ENCODE results near the gene C11orf91.
"Not testable (repeated sequence)": the region's sequence is repeated elsewhere in the genome, so short reads cannot be mapped to it uniquely, and the experiment has no call there.

Gene C11orf91

GRCh38 chr11:33721984-33722383 is 21.4 kb upstream of the C11orf91 start:
- no peak for DNase-seq (ENCODE audit: low read depth in 1 of 2, low spot score in 1 of 2)

GRCh38 chr11:33721426-33721825 is 20.8 kb upstream of the C11orf91 start:
- DNase-seq (ENCODE audit: low read depth in 1 of 2, low spot score in 1 of 2): no peak

GRCh38 chr11:33719587-33719986 is 19.0 kb upstream of the C11orf91 start:
- DNase-seq (ENCODE audit: low read depth in 1 of 2, low spot score in 1 of 2): no peak

DNA sequence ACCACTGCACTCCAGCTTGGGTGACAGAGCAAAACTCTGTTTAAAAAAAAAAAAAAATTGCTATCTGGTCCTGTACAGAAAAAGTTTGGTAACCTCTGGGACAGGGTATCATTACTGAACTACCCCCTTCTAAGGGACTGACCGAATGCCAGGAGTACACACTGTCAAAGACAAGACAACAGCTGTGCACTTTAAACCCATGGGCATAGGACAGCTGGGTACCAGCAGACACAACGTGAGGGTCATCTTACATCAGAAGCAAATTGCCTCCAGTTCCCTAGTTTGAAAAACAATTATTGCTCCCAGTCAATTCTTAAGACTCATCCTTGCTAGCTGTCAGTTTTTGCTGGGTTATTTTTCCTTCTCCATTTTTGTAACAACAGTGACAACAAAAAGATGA is 17.8 kb upstream of the C11orf91 start:
- no peak for DNase-seq (ENCODE audit: low read depth in 1 of 2, low spot score in 1 of 2)

DNA sequence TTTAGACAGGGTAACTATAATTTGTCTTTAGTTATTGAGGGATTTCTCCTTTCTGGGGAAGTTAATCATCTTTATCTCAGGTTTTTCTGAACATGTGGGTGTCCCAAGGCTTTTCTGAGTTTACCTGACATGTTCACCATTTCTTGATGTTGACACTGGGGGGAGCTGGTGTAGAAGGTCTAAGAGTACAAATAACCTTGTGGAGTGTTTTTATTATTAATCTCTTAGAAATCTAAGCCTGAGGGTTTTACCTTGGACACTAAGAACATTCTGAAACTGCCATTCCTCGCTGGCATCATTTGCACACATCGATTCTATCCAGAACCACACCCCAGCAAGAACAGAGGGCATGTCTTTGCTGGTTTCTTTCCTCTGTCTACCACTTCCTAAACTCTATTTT is 15.6 kb upstream of the C11orf91 start:
- DNase-seq (ENCODE audit: low read depth in 1 of 2, low spot score in 1 of 2): no peak

DNA sequence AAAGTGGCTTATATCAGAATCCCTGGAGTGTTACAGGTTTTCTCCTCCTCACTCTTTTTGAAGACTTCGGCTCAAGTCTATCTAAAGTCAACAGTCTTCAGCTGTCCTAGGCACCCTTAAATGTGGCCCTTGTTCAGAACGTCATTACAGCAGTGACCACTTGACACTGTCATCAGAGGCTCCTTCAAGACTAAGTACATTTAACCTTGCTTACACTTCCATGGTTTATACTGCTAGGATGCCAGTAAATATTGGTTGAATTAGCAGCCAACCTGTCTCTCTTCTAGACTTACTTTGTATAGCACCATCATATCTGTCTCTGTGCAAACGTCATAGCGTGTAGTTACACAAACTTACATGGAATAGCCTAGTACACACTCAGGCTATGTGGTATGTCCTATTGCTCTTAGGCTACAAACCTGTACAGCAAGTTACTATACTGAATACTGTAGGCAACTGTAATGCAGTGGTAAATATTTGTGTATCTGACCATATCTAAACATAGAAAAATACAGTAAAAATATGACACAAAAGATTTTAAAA is 13.3 kb upstream of the C11orf91 start:
- DNase-seq (ENCODE audit: low read depth in 1 of 2, low spot score in 1 of 2): no peak

DNA sequence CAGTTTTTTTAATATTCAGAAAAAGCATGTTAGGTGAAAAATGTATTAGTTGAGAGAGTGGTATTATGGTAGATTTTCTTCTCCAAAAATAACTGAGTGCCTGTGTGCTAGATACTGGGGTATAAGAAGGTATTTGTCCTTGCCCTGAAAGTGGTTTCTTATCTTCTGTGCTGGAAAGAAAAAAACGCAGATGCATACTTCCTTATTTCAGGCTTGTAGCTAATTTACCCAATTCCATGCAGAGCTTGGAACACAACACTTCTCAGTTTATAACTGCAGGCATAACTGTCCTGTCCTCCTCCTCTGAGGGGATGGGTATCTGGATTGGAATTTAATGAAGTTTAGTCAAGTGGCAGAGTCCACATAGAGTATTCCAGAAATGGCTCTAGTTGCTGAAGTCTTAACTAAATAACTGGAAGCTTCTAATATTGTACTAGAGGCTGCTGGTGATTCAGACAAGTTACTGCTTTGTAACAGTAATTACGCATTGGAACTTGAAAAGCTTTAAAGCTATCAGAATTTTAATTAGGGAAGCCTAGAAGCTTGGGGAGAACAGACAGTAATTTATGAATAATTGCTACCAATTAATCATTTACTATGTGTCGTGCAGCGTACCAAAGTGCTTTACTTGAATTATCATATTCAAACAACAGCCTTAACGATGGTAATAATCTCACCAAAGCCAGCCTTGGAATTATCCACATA is 12.7 kb upstream of the C11orf91 start:
- DNase-seq (ENCODE audit: low read depth in 1 of 2, low spot score in 1 of 2): no peak

DNA sequence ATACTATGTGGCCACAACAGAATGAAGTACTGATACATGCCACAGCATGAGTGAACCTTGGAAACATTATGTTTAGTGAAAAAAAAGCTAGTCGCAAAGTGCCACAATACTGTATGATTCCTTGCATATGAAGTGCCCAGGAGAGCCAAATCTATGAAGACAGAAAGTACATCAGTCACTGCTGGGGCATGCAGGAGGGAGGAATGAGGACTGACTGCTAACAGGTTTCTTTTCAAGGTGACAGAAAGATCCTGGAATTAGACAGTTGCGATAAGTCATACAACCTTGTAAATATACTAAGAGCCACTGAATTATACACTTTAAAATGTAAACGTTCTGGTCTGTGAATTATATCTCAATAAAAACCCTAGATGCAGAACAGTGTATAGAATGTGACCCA is 11.8 kb upstream of the C11orf91 start:
- no peak for DNase-seq (ENCODE audit: low read depth in 1 of 2, low spot score in 1 of 2)

DNA sequence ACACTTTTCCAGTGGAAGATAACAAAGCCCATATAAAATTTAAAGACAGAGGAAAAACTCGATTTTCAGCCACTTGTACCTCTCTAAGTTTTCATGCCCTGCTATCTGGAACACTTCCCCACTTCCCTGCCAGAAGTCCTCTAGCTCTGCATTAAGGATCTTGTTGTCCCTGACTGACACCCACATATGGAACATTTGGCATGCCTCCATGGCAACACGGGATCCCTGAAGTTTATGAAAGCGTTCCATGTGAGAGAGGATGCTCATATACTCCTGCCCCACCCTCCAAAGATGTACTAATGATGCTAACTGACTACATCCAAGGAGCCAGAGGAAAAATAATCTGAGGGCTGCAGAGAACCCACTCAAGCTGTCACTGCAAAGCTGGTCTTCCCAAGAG is 8.8 kb upstream of the C11orf91 start:
- DNase-seq (ENCODE audit: low read depth in 1 of 2, low spot score in 1 of 2): no peak

DNA sequence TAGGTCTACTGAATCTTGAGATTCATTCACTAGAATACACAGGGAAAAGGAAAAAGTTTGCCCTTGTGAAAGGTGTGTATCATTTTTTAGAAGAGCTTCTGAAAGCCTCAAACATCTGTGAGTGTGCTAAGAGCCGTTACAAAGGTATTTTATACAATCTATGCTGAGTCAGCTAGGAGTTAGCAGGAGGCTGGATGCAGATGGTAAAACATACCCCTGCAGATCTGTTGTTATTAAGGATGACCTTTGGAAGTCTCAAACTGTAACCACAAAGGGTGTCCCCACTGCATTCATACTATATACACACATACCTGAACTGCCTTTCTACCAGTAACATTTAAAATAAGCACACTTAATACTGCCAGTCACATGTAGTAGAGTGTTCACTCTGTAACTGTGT is 8.4 kb upstream of the C11orf91 start:
- DNase-seq (ENCODE audit: low read depth in 1 of 2, low spot score in 1 of 2): no peak

DNA sequence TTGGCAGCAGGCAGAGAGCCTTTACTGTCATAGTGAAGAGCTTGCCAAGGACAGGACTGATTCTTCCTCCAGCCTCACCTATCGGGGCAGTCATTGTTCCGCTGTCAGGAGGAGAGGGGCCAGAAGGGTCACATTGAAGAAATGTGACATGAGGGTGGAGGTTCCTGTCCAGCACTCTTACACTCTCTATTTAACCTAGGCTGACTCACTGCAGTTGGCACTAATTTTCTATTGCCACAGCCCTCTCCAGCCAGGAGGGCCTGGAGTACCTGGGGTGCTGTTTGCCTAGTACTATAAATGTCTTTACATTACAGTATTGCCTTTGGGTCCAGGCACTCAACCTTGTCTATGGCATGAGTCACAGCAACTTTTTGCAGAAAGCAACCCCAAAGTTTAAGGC is 7.2 kb upstream of the C11orf91 start:
- DNase-seq (ENCODE audit: low read depth in 1 of 2, low spot score in 1 of 2): not testable (repeated sequence)

GRCh38 chr11:33706966-33707365 is 6.3 kb upstream of the C11orf91 start:
- no peak for DNase-seq (ENCODE audit: low read depth in 1 of 2, low spot score in 1 of 2)

GRCh38 chr11:33706546-33706945 is 5.9 kb upstream of the C11orf91 start:
- no peak for DNase-seq (ENCODE audit: low read depth in 1 of 2, low spot score in 1 of 2)

- no peak for DNase-seq (ENCODE audit: low read depth in 1 of 2, low spot score in 1 of 2)
Measured at GRCh38 chr11:33704240-33705002, 3.8 kb upstream of the C11orf91 start.

DNA sequence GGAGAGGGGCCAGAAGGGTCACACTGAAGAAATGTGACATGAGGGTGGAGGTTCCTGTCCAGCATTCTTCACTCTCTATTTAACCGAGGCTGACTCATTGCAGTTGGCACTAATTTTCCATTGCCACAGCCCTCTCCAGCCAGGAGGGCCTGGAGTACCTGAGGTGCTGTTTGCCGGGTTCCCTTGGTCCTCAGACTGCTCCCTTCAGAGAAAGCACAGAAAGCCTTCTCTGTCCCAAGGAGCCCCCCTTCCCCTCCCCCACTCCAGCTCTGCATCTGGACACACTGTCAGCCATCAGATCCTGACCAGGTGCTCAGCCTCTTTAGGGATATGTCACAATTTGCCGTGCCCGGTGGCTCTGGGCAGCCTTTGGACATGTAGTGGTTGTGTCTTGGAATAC is 3.2 kb upstream of the C11orf91 start:
- no peak for DNase-seq (ENCODE audit: low read depth in 1 of 2, low spot score in 1 of 2)

DNA sequence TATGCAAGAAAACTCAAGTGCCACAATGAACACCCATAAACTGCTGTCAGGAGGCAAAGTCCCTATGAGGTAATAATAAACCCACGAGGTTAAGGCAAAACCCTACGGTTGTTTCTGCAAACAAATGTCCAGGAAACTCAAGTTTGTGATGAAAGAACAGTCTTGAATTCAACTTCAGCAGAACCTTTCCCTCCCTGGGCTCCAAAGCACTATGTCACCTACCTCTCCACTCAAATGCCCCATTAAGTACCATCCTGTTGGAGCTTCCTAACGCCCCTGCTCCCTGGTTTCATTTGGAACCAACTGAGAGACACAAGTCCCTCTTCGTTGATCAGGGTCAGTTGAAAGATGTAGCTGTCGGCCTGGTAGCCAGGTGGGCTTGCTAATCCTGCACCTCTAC is 2.6 kb upstream of the C11orf91 start:
- DNase-seq (ENCODE audit: low read depth in 1 of 2, low spot score in 1 of 2): no peak

GRCh38 chr11:33701302-33702230 is 940 bp upstream of the C11orf91 start:
- DNase-seq (ENCODE audit: low read depth in 1 of 2, low spot score in 1 of 2): no peak

- no peak for DNase-seq (ENCODE audit: low read depth in 1 of 2, low spot score in 1 of 2)
Measured at GRCh38 chr11:33700063-33700501, 544 bp downstream of the C11orf91 start.

- DNase-seq (ENCODE audit: low read depth in 1 of 2, low spot score in 1 of 2): no peak
Measured at GRCh38 chr11:33699515-33700062, 1.0 kb downstream of the C11orf91 start.

GRCh38 chr11:33698921-33699320 is 1.7 kb downstream of the C11orf91 start:
- DNase-seq (ENCODE audit: low read depth in 1 of 2, low spot score in 1 of 2): no peak

GRCh38 chr11:33697997-33698396 is 2.6 kb downstream of the C11orf91 start:
- no peak for DNase-seq (ENCODE audit: low read depth in 1 of 2, low spot score in 1 of 2)
